Stimulated activated CD4-positive, alpha-beta T cell treated with anti-CD3 and anti-CD28 coated beads, Interleukin-12 subunit alpha, Interleukin-12 subunit beta, amount 100 ng/mL, for 48 hours (primary cell): ENCODE results near the gene TTC4.

Experiments used
- DNase-seq, 3 donors: peaks; one replicate each; pipeline ENCODE4 v3.0.0-alpha.2; 2020; ENCODE audit warnings: low read depth in 2 of 3, low spot score in 1 of 3

Gene TTC4, protein sequence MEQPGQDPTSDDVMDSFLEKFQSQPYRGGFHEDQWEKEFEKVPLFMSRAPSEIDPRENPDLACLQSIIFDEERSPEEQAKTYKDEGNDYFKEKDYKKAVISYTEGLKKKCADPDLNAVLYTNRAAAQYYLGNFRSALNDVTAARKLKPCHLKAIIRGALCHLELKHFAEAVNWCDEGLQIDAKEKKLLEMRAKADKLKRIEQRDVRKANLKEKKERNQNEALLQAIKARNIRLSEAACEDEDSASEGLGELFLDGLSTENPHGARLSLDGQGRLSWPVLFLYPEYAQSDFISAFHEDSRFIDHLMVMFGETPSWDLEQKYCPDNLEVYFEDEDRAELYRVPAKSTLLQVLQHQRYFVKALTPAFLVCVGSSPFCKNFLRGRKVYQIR

DNA sequence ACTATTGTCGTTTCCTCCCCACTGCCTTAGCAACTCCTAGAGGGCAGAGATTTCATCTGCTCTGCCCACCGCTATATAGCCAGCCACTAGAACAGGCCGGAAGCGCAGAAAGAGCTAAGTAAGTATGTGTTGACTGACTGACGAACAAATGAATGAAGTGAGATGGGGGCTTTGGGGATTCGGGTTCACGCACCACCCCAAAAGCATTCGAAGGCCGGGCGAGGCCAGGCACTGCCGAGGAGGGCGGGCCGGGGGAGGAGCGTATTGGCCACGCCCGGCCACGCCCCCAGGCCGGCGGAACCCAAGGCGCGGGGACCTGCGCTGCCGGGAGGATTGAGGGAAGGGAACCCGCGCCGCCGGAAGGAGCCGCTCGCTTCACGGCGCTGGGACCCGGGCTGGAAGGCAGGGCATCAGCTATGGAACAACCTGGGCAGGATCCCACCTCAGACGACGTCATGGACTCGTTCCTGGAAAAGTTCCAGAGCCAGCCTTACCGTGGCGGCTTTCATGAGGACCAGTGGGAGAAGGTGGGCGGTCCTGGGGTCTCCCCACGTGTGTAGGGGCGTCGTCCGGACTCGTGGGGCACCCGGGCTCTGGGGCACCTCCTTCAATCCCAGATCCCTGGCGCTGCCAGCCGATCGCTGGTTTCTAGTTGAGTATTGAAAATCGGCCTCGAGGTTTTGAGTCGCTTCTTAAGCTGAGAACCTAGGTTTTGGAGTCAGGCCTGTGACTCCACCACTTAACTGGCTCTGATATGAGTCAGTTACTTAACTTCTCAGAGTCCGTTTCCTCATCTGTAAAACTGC is at the start of gene TTC4:
Gene TTC4, plus strand, starts transcription at position 369 of the 806 bp plus-strand sequence. Its CDS starts 48 bp downstream, at position 417.
- peak; percentile 76 to 78 (median 77) for DNase-seq

GRCh38 chr1:54666333-54666732 is 49.3 kb upstream of the TTC4 start:
- no peak for DNase-seq

DNA sequence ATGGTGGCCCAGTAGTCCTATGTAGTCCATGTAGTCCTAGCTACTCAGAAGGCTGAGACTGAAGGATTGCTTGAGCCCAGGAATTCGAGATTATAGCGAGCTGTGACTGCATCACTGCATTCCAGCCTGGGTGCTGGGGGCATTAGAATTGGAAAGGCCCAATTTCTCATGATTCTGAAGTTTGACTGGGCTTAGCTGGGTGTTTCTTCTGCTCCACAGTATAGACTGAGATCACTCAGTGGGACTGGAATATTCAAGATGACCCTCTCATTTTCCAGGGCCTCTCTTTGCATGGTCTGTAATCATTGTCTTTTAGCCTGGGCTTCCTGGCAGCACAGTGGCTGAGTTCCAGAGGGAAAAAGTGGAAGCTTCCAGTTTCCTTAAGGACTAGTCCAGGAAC is 47.9 kb upstream of the TTC4 start:
- no peak for DNase-seq

- DNase-seq, result no peak
Measured at GRCh38 chr1:54668567-54668966, 47.1 kb upstream of the TTC4 start.

DNA sequence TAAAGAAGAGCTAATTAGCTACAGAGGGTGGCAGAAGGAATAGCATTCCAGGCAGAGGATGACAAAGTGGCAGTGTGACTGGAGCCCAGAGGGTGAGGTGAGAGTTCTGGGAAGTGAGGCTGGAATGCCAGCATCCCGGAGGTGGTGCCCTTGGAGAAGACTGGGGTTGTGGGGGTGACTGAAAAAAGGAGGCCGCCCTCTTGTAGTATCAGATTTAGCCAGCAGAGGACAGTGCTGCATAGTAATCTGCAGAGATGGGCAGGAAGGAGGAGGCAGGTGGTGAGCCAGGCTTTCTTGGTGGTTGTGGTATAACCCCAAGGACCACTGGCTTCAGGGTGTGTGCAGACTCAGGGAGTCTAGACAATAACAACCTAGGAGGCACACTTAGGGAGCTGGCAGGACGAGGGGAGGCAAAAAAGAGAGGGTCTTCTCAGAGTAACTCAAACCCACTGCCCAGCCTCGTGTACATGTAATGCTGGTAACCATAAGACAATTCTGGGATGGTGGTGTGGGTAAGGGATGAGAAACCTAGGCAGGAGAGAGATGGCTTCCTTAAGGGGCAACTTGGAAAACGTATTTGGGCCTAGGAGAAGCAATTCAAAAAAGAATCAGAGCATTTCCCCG is 43.6 kb upstream of the TTC4 start:
- DNase-seq, result peak; percentile 59 to 83 (median 60)

DNA sequence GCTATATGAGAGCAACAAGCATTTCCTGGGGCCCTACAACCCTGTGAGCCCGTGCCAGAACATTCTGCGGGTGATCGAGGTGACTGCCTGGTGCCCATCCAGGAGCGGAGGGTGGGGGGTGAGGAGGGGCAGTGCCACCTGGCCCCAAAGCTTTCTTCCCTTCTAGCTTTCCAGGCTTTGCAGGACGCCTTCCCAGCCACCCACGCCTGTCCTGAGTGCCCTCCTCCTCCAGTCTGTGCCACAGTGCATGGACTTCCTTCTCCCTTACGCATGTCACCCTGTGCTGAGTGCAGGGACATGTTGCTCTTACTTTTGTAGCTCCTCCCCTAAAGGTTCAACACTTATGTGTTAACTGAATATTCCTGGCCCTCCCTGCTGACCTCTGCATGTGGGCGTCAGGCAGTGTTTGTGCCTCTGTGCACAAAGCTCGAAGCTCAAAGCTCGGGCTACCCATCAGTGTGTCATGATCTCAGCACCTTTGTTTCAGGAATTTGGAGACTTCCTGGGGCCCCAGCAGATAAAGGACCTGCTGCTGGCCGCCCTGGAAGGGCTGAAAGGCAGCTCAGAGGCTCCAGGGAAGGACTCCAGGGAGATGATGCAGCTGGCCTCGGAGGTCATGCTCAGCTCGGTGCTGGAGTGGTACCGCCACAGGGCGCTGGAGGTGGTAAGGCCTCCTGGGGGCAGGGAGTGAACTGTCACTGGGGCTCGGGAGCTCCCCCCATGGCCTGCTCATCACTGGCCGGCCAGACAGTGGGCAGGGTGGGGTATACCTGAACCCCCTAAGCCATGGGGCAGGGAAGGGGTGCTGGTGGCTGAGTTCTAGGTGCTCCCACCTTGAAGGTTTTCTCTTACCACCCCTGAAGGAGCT is 36.7 kb upstream of the TTC4 start:
- DNase-seq, result no peak

GRCh38 chr1:54679706-54680105 is 36.0 kb upstream of the TTC4 start:
- no peak for DNase-seq

GRCh38 chr1:54680387-54680786 is 35.3 kb upstream of the TTC4 start:
- DNase-seq, result no peak

DNA sequence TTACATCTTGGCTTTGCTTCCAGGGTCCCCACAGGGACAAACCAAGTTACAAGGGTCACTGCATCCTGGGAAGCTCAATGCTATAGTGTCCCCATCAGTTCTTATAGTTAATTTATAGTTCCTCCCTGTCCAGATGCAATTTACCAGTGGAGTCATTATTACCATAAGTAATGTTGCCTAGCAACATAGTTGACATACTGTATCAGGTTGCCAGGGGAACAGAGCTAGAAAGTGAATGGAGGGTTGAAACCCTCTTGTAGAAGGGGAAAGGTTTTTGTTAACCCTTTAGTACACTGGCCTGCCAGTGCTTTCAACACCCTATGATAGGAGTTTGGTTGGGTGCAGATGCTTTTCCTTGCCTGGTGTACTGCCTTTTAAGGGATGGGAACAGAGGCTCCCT is 34.3 kb upstream of the TTC4 start:
- no peak for DNase-seq

DNA sequence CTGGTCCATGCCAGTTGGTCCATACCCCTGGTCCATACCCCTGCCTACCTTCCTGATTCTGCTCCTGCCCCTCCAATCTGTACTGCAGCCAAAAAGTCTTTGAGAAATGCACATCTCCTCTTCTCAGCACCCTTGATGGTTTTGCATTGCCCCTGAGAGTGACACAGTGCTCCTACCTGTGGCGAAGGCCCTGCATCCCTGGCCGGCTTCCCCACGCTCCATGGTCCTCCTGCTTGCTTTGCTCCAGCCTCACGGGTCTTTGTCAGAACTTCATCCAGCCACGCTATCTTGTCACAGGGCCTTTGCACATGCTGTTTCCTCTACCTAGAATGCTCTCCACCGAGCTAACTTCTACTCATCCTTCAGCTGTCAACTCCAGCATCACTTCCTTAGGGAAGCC is 32.2 kb upstream of the TTC4 start:
- DNase-seq, result no peak

- DNase-seq, result no peak
Measured at GRCh38 chr1:54685335-54685905, 30.2 kb upstream of the TTC4 start.

- DNase-seq, result no peak
Measured at GRCh38 chr1:54686155-54686554, 29.5 kb upstream of the TTC4 start.

DNA sequence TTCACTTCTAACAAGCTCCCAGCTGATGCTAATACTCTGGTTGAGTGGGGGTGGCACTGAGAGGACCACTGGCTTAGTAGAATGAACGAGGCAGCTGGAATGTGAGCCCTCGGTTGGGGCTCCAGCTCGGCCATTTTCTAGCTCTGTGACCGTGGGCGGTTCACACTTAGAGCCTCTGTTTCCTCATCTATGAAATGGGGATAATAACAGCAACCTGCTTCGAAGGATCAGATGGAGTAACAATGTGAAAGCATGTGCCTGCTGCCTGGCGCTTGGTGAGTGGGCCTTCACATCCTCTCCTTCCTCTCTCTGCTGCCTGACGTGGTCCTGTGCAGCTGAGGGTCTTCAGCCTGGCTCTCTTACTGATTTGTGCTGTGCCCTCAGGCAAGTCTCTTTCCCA is 20.9 kb upstream of the TTC4 start:
- DNase-seq, result no peak

DNA sequence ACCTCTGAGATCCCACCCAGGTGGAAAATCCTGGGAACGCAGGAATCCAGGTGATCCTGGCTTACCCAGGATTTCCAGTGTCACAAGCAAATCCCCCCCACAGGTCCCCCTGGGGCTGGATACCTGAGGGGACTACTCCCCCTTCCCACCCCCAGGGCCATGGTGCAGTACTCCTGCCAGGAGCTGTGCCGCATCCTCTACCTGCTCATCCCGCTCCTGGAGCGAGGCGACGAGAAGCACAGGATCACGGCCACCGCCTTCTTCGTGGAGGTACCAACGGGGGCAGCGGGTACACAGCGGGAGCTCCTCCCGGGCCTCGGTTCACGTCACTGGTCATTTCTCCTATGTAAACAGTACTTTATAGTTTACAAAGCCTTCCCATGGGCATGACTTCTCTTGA is 20.4 kb upstream of the TTC4 start:
- DNase-seq, result no peak

GRCh38 chr1:54695764-54696163 is 19.9 kb upstream of the TTC4 start:
- no peak for DNase-seq

DNA sequence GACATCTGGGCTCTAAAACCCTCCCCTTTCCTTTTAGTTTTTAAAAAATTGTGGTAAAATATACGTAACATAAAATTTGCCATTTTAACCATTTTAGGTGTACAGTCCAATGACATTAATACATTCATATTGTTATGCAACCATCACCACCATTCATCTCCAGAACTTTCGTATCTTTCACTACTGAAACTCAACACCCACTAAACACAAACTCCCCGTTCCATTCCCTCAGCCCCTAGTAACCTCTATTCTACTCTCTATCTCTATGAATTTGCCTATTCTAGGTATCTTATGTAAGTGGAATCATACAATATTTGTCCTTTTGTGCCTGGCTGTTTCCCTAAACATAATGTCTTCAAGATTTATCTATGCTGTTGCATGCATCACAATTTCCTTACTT is 19.4 kb upstream of the TTC4 start:
- no peak for DNase-seq

DNA sequence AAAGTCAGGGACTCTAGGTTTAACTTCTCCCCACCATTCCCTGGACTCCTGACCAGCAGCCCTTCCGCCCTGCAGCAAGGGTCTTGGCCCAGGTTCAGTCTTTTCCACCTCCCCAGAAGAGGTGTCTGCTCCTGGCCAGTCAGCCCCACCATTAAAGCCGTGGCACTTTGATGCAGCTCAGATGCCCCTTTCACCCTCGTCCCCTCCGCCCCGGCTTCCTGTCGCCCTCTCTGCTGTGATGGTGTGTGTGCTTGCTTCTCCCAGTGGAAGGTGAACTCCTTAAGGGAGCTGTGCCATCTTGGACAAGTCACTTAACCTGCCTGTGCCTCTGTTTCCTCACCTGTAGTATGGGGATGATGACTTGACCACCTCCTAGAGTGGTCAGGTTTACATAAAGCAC is 17.8 kb upstream of the TTC4 start:
- no peak for DNase-seq

DNA sequence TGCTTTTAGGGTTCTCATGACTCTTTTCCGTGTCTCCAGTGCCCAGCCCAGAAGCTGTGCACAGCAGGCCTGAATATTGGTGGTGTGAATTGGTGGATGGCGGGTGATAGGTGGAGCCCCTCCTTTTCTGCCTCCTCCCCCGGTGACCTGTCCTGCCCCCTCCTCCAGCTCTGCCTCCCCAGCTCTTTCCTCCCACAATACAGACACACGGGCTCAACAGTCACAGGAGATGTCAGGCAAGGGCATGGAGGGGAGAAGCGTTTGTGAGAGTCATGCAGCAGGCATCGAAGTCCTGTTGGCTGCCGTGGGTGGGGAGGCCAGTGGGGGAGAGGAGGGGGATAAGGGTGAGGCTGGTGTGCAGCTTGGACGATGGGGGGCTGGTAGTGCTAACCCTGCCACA is 17.3 kb upstream of the TTC4 start:
- DNase-seq, result no peak

GRCh38 chr1:54699936-54700525 is 15.6 kb upstream of the TTC4 start:
- no peak for DNase-seq

- no peak for DNase-seq
Measured at GRCh38 chr1:54701066-54701465, 14.6 kb upstream of the TTC4 start.
